H9 (cell line): ENCODE data around the gene SHE. TPM values are rescaled to one million over a fixed set of nuclear protein-coding genes. Genes with fewer than 3 reads are reported as not detected.

Experiments used
- DNase-seq: peaks from one replicate; pipeline ENCODE4 v3.0.0-alpha.2; 2017
- H2AFZ ChIP-seq: one replicate; pipeline ENCODE4 v1.6.1; 2013; ENCODE audit warnings: mild to moderate bottlenecking, low read length, control low read depth, moderate library complexity
- H2AK5ac ChIP-seq: 2 replicates; pipeline ENCODE4 v1.6.1; 2013; ENCODE audit warnings: low read length, control low read depth, mixed read lengths; ENCODE audit not compliant: insufficient read length
- H2BK120ac ChIP-seq: one replicate; pipeline ENCODE4 v1.6.1; 2013; ENCODE audit warnings: low read depth, mild to moderate bottlenecking, low read length, control low read depth, inconsistent platforms; ENCODE audit not compliant: poor library complexity, severe bottlenecking
- H2BK12ac ChIP-seq: 2 replicates; pipeline ENCODE4 v1.6.1; 2013; ENCODE audit warnings: low read length, control low read depth, mixed read lengths, low read depth; ENCODE audit not compliant: insufficient read length
- H2BK15ac ChIP-seq: 2 replicates; pipeline ENCODE4 v1.6.1; 2013; ENCODE audit warnings: low read depth, low read length, control low read depth
- H2BK20ac ChIP-seq: one replicate; pipeline ENCODE4 v1.6.1; 2013; ENCODE audit warnings: low read depth, mild to moderate bottlenecking, low read length, control low read depth, inconsistent platforms; ENCODE audit not compliant: poor library complexity, severe bottlenecking
- H2BK5ac ChIP-seq: 2 replicates; pipeline ENCODE4 v1.6.1; 2013; ENCODE audit warnings: low read length, control low read depth, mixed read lengths; ENCODE audit not compliant: insufficient read length
- H3K14ac ChIP-seq: 2 replicates; pipeline ENCODE4 v1.6.1; 2013; ENCODE audit warnings: low read length, control low read depth; ENCODE audit not compliant: insufficient read depth
- H3K18ac ChIP-seq: 2 replicates; pipeline ENCODE4 v1.6.1; 2013; ENCODE audit warnings: low read depth, mild to moderate bottlenecking, mixed read lengths, low read length, control low read depth; ENCODE audit not compliant: insufficient read length
- H3K23ac ChIP-seq: 2 replicates; pipeline ENCODE4 v1.6.1; 2013; ENCODE audit warnings: low read length, control low read depth, mixed read lengths, low read depth; ENCODE audit not compliant: insufficient read length
- H3K23me2 ChIP-seq: 2 replicates; pipeline ENCODE4 v1.6.1; 2013; ENCODE audit warnings: low read depth, mild to moderate bottlenecking, mixed read lengths, low read length, control low read depth; ENCODE audit not compliant: insufficient read length, poor library complexity, severe bottlenecking
- H3K27ac ChIP-seq: 2 replicates; pipeline ENCODE4 v1.5.1; 2013; ENCODE audit warnings: low read length, control low read depth, mixed read lengths, low read depth; ENCODE audit not compliant: insufficient read length
- H3K27me3 ChIP-seq: 2 replicates; pipeline ENCODE4 v1.6.1; 2013; ENCODE audit warnings: low read length, control low read depth, inconsistent platforms; ENCODE audit not compliant: insufficient read depth
- H3K4ac ChIP-seq: 2 replicates; pipeline ENCODE4 v1.6.1; 2013; ENCODE audit warnings: low read depth, mild to moderate bottlenecking, control low read depth, inconsistent platforms, low read length, moderate library complexity
- H3K4me1 ChIP-seq: 2 replicates; pipeline ENCODE4 v1.6.1; 2013; ENCODE audit warnings: low read length, control low read depth, inconsistent platforms; ENCODE audit not compliant: insufficient read depth
- H3K4me2 ChIP-seq: 2 replicates; pipeline ENCODE4 v1.6.1; 2013; ENCODE audit warnings: low read length, control low read depth, mixed read lengths; ENCODE audit not compliant: insufficient read length, insufficient read depth
- H3K56ac ChIP-seq: 2 replicates; pipeline ENCODE4 v1.6.1; 2013; ENCODE audit warnings: low read depth, mild to moderate bottlenecking, mixed read lengths, low read length, control low read depth; ENCODE audit not compliant: insufficient read length
- H3K79me1 ChIP-seq: 2 replicates; pipeline ENCODE4 v1.6.1; 2013; ENCODE audit warnings: low read depth, mild to moderate bottlenecking, moderate library complexity, low read length, control low read depth, inconsistent platforms; ENCODE audit not compliant: insufficient read depth, poor library complexity, severe bottlenecking
- H3K79me2 ChIP-seq: 2 replicates; pipeline ENCODE4 v1.6.1; 2013; ENCODE audit warnings: low read length, control low read depth, inconsistent platforms; ENCODE audit not compliant: insufficient read depth
- H3K9ac ChIP-seq: 2 replicates; pipeline ENCODE4 v1.6.1; 2013; ENCODE audit warnings: low read length, control low read depth, mixed read lengths; ENCODE audit not compliant: insufficient read length; ENCODE audit errors: extremely low read depth
- H3K9me3 ChIP-seq: one replicate; pipeline ENCODE4 v1.6.1; 2013; ENCODE audit warnings: low read depth, low read length, inconsistent platforms; ENCODE audit not compliant: control insufficient read depth
- H3T11ph ChIP-seq: one replicate; pipeline ENCODE4 v1.6.1; 2013; ENCODE audit warnings: mild to moderate bottlenecking, low read length, control low read depth, inconsistent platforms
- H4K20me1 ChIP-seq: one replicate; pipeline ENCODE4 v1.6.1; 2013; ENCODE audit not compliant: control insufficient read depth, insufficient read length, insufficient read depth
- H4K5ac ChIP-seq: 2 replicates; pipeline ENCODE4 v1.6.1; 2013; ENCODE audit warnings: low read depth, mild to moderate bottlenecking, mixed read lengths, low read length, control low read depth; ENCODE audit not compliant: insufficient read length
- H4K8ac ChIP-seq: replicated peaks from 2 replicates; pipeline ENCODE4 v1.6.1; 2013; ENCODE audit warnings: low read length, control low read depth, mixed read lengths, low read depth; ENCODE audit not compliant: insufficient read length
- H4K91ac ChIP-seq: 2 replicates; pipeline ENCODE4 v1.6.1; 2013; ENCODE audit warnings: low read depth, mild to moderate bottlenecking, moderate library complexity, mixed read lengths, low read length, control low read depth; ENCODE audit not compliant: insufficient read length
- H3K27ac Mint-ChIP-seq, 3 experiments: 2 replicates in 2 of 3; 3 replicates in 1 of 3; pipeline ENCODE4 v1.8.0; 2020 to 2021; ENCODE audit warnings: mixed read lengths in 3 of 3, mild to moderate bottlenecking in 1 of 3, moderate library complexity in 1 of 3
- H3K27me3 Mint-ChIP-seq: 2 replicates; pipeline ENCODE4 v1.8.0; 2021; ENCODE audit warnings: low read depth, mild to moderate bottlenecking, moderate library complexity, mixed read lengths
- H3K36me3 Mint-ChIP-seq, 3 experiments: 2 replicates in 2 of 3; 3 replicates in 1 of 3; pipeline ENCODE4 v1.8.0; 2020 to 2021; ENCODE audit warnings: low read depth in 3 of 3, mixed read lengths in 3 of 3; ENCODE audit not compliant: insufficient read depth in 1 of 3
- H3K4me1 Mint-ChIP-seq, 2 experiments: 2 replicates each; pipeline ENCODE4 v1.8.0; 2020; ENCODE audit warnings: mixed read lengths in 2 of 2
- H3K4me3 Mint-ChIP-seq, 2 experiments: 2 replicates in 1 of 2; 3 replicates in 1 of 2; pipeline ENCODE4 v1.8.0; 2020 to 2021; ENCODE audit warnings: mild to moderate bottlenecking in 2 of 2, mixed read lengths in 2 of 2, moderate library complexity in 1 of 2
- H3K9me3 Mint-ChIP-seq, 2 experiments: 2 replicates in 1 of 2; 3 replicates in 1 of 2; pipeline ENCODE4 v1.8.0; 2020; ENCODE audit warnings: mild to moderate bottlenecking in 2 of 2, mixed read lengths in 2 of 2, moderate library complexity in 1 of 2
- CTCF ChIP-seq: fragments of 200-600 bp; sonication (generic); conservative IDR thresholded peaks from 3 replicates; pipeline ENCODE4 v1.8.0; 2021; ENCODE audit warnings: antibody characterized with exemption, mild to moderate bottlenecking
- WGBS: extraction: QIAGEN DNeasy Blood & Tissue Kit; methylation state at CpG from one replicate; pipeline ENCODE4 v1.1.7; 2013; ENCODE audit warnings: missing lambda C conversion rate, low lambda C conversion rate, mixed read lengths; ENCODE audit not compliant: insufficient read length; ENCODE audit errors: extremely low coverage; 5-methylcytosine and 5-hydroxymethylcytosine counted together
- total RNA-seq: library from RNA; stranded (reverse); gene quantifications from 2 replicates; pipeline ENCODE4 v1.2.1, GENCODE V29; 2021

Gene SHE
- total RNA-seq, 1 experiment from 2014 or later, result 0.48 TPM

- Histone ChIP-seq H3K27ac (no peak overlapping the region), H4K8ac (no peak overlapping the region), H2BK15ac (no peak overlapping the region), H4K20me1 (no peaks in the 10 kb centered on the region), H2BK20ac (no peak overlapping the region), H4K5ac (no peak overlapping the region), H3K18ac (no peak overlapping the region), H2BK12ac (no peak overlapping the region), H2BK120ac (no peak overlapping the region), H3K9ac (no peak overlapping the region), H3K79me2 (no peaks in the 10 kb centered on the region), H3K79me1 (no peaks in the 10 kb centered on the region), H3K4me2 (no peak overlapping the region), H4K91ac (no peak overlapping the region), H3K4ac (no peak overlapping the region), H3K56ac (no peak overlapping the region), H2BK5ac (no peak overlapping the region), H3K23ac (no peak overlapping the region), H3K14ac (no peak overlapping the region), H2AK5ac (no peak overlapping the region), H3K9me3 (no peaks in the 10 kb centered on the region), H3K23me2 (no peaks in the 10 kb centered on the region), H2AFZ (no peak overlapping the region), H3T11ph (no peak overlapping the region), H3K4me1 (no peaks in the 10 kb centered on the region), H3K27me3 (no peaks in the 10 kb centered on the region)
- Mint-ChIP-seq H3K36me3 (peaks cover 46 to 72% (median 67%) of the 10 kb centered on the region in 3 experiments), H3K27me3 (no peaks in the 10 kb centered on the region), H3K27ac (0 out of 7 replicates have a peak overlapping the region, but pooled peaks of 1 of the 3 experiments have one; percentile 28), H3K4me3 (no peak overlapping the region), H3K9me3 (no peaks in the 10 kb centered on the region), H3K4me1 (peaks cover 2 to 3% of the 10 kb centered on the region in 2 experiments)
- TF ChIP-seq CTCF, result no peak
- no CpG with 5 or more reads among the region's 6 CpGs for WGBS
- no peak for DNase-seq
These were observed 48.4 kb upstream of the SHE start for GRCh38 chr1:154550657-154551056.
